Common myeloid progenitor, CD34-positive (primary cell): ENCODE data around the gene FAM151A.

Experiments used
- CTCF ChIA-PET: fragments of 350-600 bp; sonication (Branson Sonifier 250); formaldehyde crosslinking; loops from one replicate; lab custom pipeline; 2021; ENCODE audit warnings: antibody characterized with exemption; lab: Charles Lee
- POLR2A ChIA-PET: fragments of 350-600 bp; sonication (Branson Sonifier 250); formaldehyde crosslinking; loops from one replicate; lab custom pipeline; 2021; ENCODE audit warnings: antibody characterized with exemption; lab: Charles Lee
- DNase-seq, 3 donors: peaks; one replicate each; pipeline versions ENCODE4 v3.0.0 to v3.0.0-alpha.2; 2013
- H3K27ac ChIP-seq, 2 experiments: 1 replicate in 1 of 2; 2 replicates in 1 of 2; pipeline ENCODE4 v1.7.0; 2013; ENCODE audit warnings: inconsistent platforms in 2 of 2, low read length in 2 of 2, mild to moderate bottlenecking in 2 of 2, low read depth in 1 of 2, moderate library complexity in 1 of 2; ENCODE audit not compliant: severe bottlenecking in 2 of 2, insufficient read depth in 1 of 2, poor library complexity in 1 of 2
- H3K27me3 ChIP-seq, 5 experiments: replicated peaks in 2 of 5; 1 replicate in 3 of 5; 2 replicates in 2 of 5; pipeline versions ENCODE4 v1.6.1 to v1.7.0; 2013; ENCODE audit warnings: low read length in 4 of 5, mild to moderate bottlenecking in 2 of 5, moderate library complexity in 2 of 5, inconsistent platforms in 1 of 5; ENCODE audit not compliant: insufficient read depth in 5 of 5, control insufficient read depth in 4 of 5
- H3K36me3 ChIP-seq, 4 experiments: 1 replicate in 2 of 4; 2 replicates in 2 of 4; pipeline versions ENCODE4 v1.6.1 to v1.7.0; 2013; ENCODE audit warnings: low read length in 3 of 4, control low read depth in 1 of 4, mild to moderate bottlenecking in 1 of 4; ENCODE audit not compliant: control insufficient read depth in 4 of 4, insufficient read depth in 4 of 4
- H3K4me1 ChIP-seq, 4 experiments: 1 replicate in 3 of 4; 2 replicates in 1 of 4; pipeline versions ENCODE4 v1.6.1 to v1.7.1; 2013; ENCODE audit warnings: low read length in 3 of 4, mild to moderate bottlenecking in 3 of 4, control low read depth in 1 of 4, inconsistent platforms in 1 of 4, moderate library complexity in 1 of 4; ENCODE audit not compliant: control insufficient read depth in 4 of 4, insufficient read depth in 4 of 4; ENCODE audit errors: control extremely low read depth in 1 of 4
- H3K4me3 ChIP-seq, 7 experiments: 1 replicate in 4 of 7; 2 replicates in 3 of 7; pipeline versions ENCODE4 v1.5.1 to v1.7.0; 2013; ENCODE audit warnings: mild to moderate bottlenecking in 7 of 7, low read length in 6 of 7, moderate library complexity in 6 of 7, inconsistent platforms in 2 of 7, low read depth in 2 of 7, control low read depth in 1 of 7; ENCODE audit not compliant: insufficient read depth in 4 of 7, control insufficient read depth in 1 of 7; ENCODE audit errors: extremely low read depth in 1 of 7
- H3K9me3 ChIP-seq, 5 experiments: 1 replicate in 4 of 5; 2 replicates in 1 of 5; pipeline versions ENCODE4 v1.6.1 to v1.7.1; 2013; ENCODE audit warnings: low read length in 4 of 5, mild to moderate bottlenecking in 2 of 5, inconsistent platforms in 1 of 5, low read depth in 1 of 5, moderate library complexity in 1 of 5; ENCODE audit not compliant: control insufficient read depth in 4 of 5, insufficient read depth in 2 of 5; ENCODE audit errors: control extremely low read depth in 1 of 5
- WGBS: methylation state at CpG from one replicate; pipeline ENCODE4 v1.1.5; 2013; ENCODE audit not compliant: insufficient coverage; 5-methylcytosine and 5-hydroxymethylcytosine counted together

The FAM151A gene

DNA sequence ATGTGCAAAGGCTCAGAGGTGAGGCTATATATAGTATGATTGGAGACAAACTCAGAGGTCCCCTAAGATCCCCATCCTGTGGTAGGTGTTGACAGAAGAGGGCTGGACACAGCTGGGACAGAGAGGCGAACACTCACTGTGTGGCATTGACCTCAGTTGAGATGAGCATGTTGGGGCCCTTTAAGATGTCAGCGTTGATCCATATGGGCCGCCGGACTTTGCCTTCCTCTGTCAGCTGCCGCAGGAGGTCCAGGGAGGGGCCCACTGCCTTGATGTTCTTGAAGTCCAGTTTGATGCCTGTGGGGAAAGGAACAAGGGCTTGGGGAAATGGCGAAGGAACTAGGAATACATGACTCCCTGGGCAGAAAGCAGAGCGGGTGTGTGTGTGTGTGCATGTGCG lies 8.8 kb downstream of the FAM151A start:
- H3K27me3 ChIP-seq: no peaks in the 10 kb centered on the region
- DNase-seq: no peak
- H3K4me3 ChIP-seq: no peak overlapping the region
- ChIA-PET CTCF (no interaction called here), POLR2A (no interaction called here)
- H3K36me3 ChIP-seq: peaks cover 0 to 3% (median 0%) of the 10 kb centered on the region in 4 experiments
- no peaks in the 10 kb centered on the region for H3K9me3 ChIP-seq
- 88% methylated on average over 8 of the region's 8 CpGs for WGBS
- no peak overlapping the region for H3K27ac ChIP-seq
- H3K4me1 ChIP-seq: peaks cover 0 to 11% (median 0%) of the 10 kb centered on the region in 4 experiments

DNA sequence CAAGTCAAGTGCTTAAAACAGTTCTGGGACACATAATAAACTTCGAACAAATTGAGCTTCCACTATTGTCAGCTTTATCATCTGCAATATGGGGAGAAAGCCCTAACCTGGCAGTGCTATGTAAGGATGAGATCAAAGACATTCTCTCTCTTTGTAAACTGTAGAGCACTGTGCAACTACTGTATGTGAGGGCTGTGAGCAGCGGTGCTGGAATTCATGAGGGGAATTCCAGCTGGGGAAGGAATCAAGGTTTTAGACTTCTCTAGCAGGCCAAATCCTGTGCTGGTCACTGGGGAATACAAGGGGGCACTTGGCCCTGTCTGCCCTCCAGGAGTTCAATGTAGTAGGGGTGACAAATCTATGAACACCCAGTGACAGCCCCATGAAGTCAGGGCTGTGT lies 9.3 kb downstream of the FAM151A start:
- 100% methylated on average over 1 of the region's 2 CpGs for WGBS
- CTCF ChIA-PET: no interaction called here

DNA sequence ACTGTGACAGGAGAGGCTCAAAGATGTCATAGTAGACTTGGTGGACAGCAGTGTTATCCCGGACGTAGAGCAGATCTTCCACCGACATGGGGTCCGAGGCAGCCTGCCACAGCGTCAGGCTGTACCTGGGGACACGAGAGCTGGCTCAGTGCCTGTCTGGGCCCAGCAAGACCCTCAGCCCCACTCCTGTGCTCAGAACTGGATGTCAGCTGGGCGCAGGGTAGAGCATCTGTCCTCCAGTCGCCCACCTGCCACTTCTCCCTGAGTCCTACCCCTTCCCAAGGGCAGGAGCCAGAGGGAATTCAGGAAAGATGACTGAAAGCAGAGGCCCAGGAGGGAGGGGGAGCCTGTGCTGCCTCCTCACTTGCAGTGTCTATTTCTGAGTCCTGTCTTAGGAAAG lies 11.7 kb downstream of the FAM151A start:
- WGBS: 99% methylated on average over 6 of the region's 8 CpGs
- no peaks in the 10 kb centered on the region for H3K9me3 ChIP-seq
- CTCF ChIA-PET: no interaction called here

More for the DNA sequence above, 9.3 kb downstream of the FAM151A start:
- POLR2A ChIA-PET: no interaction called here
- no peak for DNase-seq
- no peak overlapping the region for H3K27ac ChIP-seq
- H3K36me3 ChIP-seq: peaks cover 0 to 5% (median 2%) of the 10 kb centered on the region in 4 experiments
- H3K9me3 ChIP-seq: no peaks in the 10 kb centered on the region
- peaks cover 0 to 11% (median 0%) of the 10 kb centered on the region in 4 experiments for H3K4me1 ChIP-seq
- H3K27me3 ChIP-seq: no peaks in the 10 kb centered on the region
- no peak overlapping the region for H3K4me3 ChIP-seq

DNA sequence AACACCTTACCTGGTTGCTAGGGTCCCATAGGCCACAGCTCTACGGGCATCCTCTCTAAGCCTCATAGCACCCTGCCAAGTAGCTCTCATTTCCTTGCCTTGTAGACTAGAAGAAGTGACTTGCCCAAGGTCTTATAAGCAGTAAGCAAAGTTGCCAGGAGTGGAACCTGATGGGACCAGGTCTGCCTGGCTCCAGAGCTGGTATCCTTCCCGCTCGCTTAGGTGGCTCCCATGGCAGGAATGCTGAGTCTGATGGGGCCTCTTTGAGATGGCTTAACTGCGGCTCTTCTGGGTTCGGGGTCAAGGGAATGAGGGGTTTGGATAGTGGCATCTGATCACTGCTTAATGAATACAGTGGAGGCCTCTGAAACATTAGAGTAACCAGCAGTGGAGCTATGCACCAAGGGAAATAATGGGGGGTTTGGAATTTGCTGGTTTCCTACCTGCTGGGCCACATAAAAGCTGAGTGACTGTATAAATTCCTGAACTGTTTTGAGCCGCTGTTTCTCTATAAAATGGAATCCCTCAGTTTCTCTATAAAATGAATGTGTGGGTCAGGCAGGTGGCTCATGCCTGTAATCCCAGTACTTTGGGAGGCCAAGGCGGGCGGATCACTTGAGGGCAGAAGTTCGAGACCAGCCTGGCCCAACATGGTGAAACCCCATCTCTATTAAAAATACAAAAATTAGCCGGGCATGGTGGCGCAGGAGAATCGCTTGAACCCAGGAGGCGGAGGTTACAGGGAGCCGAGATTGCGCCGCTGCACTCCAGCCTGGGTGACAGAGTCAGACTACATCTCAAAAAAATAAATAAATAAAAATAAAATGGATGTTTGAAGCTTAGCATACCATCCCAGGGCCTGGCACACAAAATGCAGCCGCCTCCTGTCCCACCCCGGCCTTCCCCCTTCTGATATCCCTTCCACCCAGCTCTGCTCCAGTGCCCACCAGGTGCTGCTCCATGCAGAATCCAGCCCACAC lies 12.4 kb downstream of the FAM151A start:
- Histone ChIP-seq H3K36me3 (peaks cover 0 to 24% (median 10%) of the 10 kb centered on the region in 4 experiments), H3K9me3 (no peaks in the 10 kb centered on the region), H3K4me1 (peaks cover 0 to 23% (median 4%) of the 10 kb centered on the region in 4 experiments), H3K27ac (no peak overlapping the region), H3K4me3 (no peak overlapping the region), H3K27me3 (no peaks in the 10 kb centered on the region)
- WGBS: 96% methylated on average over 7 of the region's 18 CpGs
- no peak for DNase-seq
- POLR2A ChIA-PET: interaction anchor here (0.5 kb wide), 1 partner anchor 9 kb away, joined by 4 read pairs; no protein-coding TSS in a partner anchor
- CTCF ChIA-PET: interaction anchor here (0.6 kb wide), 1 partner anchor 295 kb away, joined by 3 read pairs; no protein-coding TSS in a partner anchor

More for the DNA sequence above, 11.7 kb downstream of the FAM151A start:
- H3K36me3 ChIP-seq: peaks cover 0 to 23% (median 9%) of the 10 kb centered on the region in 4 experiments
- H3K4me1 ChIP-seq: peaks cover 0 to 15% (median under 1%) of the 10 kb centered on the region in 4 experiments
- DNase-seq: no peak
- POLR2A ChIA-PET: no interaction called here
- H3K27ac ChIP-seq: no peak overlapping the region
- H3K27me3 ChIP-seq: no peaks in the 10 kb centered on the region
- H3K4me3 ChIP-seq: no peak overlapping the region

DNA sequence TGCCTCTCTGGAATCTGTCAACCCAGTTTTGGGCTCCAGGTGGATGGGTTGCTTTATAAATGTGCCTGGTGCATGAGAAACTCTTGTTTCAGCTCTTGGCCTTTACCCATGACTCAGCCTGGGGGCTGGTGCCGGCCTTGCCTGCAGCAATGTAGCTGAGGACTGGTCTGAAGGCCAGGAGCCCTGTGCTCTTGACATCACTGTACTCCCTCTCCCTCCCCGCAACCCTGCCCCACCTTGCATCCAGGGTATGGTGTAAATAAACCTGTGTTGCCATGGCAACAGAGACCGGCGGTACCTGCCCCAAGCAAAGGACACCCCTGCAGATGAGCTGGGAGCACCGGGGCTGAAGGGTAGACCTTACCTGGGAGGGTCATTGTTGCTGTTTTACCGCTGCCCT lies 13.3 kb downstream of the FAM151A start:
- DNase-seq: no peak
- H3K27ac ChIP-seq: no peak overlapping the region
- no peaks in the 10 kb centered on the region for H3K27me3 ChIP-seq
- CTCF ChIA-PET: interaction anchor here (1.3 kb wide), 1 partner anchor 63 kb away, joined by 3 read pairs; no protein-coding TSS in a partner anchor
- WGBS: 94% methylated on average over 6 of the region's 6 CpGs
- H3K36me3 ChIP-seq: peaks cover 0 to 27% (median 10%) of the 10 kb centered on the region in 4 experiments
- H3K4me1 ChIP-seq: peaks cover 0 to 31% (median 9%) of the 10 kb centered on the region in 4 experiments
- no peaks in the 10 kb centered on the region for H3K9me3 ChIP-seq
- H3K4me3 ChIP-seq: no peak overlapping the region
- POLR2A ChIA-PET: no interaction called here

DNA sequence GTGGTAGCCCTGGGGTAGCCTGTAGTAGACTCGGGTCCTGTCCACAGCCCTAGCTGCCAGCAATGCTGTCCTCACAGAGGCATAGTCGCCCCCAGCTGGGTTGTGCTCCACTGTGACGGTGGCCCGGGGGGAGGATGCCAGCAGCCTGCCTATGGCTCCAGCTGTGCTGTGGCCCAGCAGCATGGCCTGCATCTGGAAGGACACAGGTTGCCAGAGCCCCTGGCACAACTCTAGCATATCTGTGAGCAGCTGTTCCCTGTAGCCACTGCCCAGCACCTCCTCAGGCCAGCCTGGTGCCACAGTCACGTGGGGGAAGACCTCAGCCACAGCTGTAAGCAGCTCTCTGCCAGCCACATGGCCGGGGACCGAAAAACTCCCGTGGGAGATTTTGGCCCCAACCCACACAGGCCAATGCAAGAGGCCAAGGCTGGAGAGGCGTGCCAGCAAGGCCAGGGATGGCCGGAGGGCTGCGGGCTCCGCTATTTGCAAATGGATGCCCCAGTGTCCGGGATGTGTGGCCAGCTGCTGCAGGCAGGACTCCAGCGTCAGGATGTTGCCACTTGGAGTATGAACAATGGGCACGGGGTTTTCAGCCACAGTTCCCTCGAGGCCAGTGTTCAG lies 13.9 kb downstream of the FAM151A start:
- ChIA-PET POLR2A (no interaction called here), CTCF (interaction anchor here (1.3 kb wide), 1 partner anchor 62 kb away, joined by 3 read pairs; no protein-coding TSS in a partner anchor)
- WGBS: 92% methylated on average over 12 of the region's 16 CpGs
- H3K9me3 ChIP-seq: no peaks in the 10 kb centered on the region
- peaks cover 0 to 35% (median 15%) of the 10 kb centered on the region in 4 experiments for H3K4me1 ChIP-seq
- H3K36me3 ChIP-seq: peaks cover 0 to 27% (median 10%) of the 10 kb centered on the region in 4 experiments
- DNase-seq: no peak
- H3K27me3 ChIP-seq: no peaks in the 10 kb centered on the region
- no peak overlapping the region for H3K27ac ChIP-seq
- no peak overlapping the region for H3K4me3 ChIP-seq
